Endothelial cell (in vitro differentiated cells): ENCODE data around the gene HLA-DMB. TPM values are rescaled to one million over a fixed set of nuclear protein-coding genes. Genes with fewer than 3 reads are reported as not detected.

Source experiments
- DNase-seq: peaks from one replicate; pipeline ENCODE4 v3.0.0; 2021; ENCODE audit warnings: low spot score
- H3K27ac Mint-ChIP-seq: one replicate; pipeline ENCODE4 v1.8.0; 2021; ENCODE audit warnings: mixed read lengths, inconsistent platforms; ENCODE audit not compliant: unreplicated experiment
- H3K27me3 Mint-ChIP-seq: one replicate; pipeline ENCODE4 v1.8.0; 2021; ENCODE audit warnings: mild to moderate bottlenecking, moderate library complexity, mixed read lengths, inconsistent platforms; ENCODE audit not compliant: unreplicated experiment
- H3K36me3 Mint-ChIP-seq: one replicate; pipeline ENCODE4 v1.8.0; 2021; ENCODE audit warnings: mild to moderate bottlenecking, low read depth, mixed read lengths, inconsistent platforms; ENCODE audit not compliant: unreplicated experiment
- H3K4me1 Mint-ChIP-seq: one replicate; pipeline ENCODE4 v1.8.0; 2021; ENCODE audit warnings: mild to moderate bottlenecking, mixed read lengths, inconsistent platforms; ENCODE audit not compliant: unreplicated experiment
- H3K4me3 Mint-ChIP-seq: one replicate; pipeline ENCODE4 v1.8.0; 2021; ENCODE audit warnings: mild to moderate bottlenecking, mixed read lengths, inconsistent platforms; ENCODE audit not compliant: unreplicated experiment
- H3K9me3 Mint-ChIP-seq: one replicate; pipeline ENCODE4 v1.8.0; 2021; ENCODE audit warnings: mixed read lengths, inconsistent platforms; ENCODE audit not compliant: unreplicated experiment
- CTCF ChIP-seq: fragments of 200-600 bp; sonication (generic); IDR thresholded peaks from one replicate; pipeline ENCODE4 v1.5.0; 2021; ENCODE audit warnings: antibody characterized with exemption; ENCODE audit not compliant: unreplicated experiment
- total RNA-seq: library from RNA; stranded (reverse); fragmentation: NEBNext Ultra II Directional; extraction: Animal tissue kit (Norgen Biotek cat#: 25700); gene quantifications from one replicate; pipeline ENCODE4 v1.2.1, GENCODE V29; 2021; ENCODE audit not compliant: unreplicated experiment

Gene HLA-DMB
- total RNA-seq, 1 donor from 2014 or later = 1.3 TPM

- Mint-ChIP-seq H3K27me3 (no peaks in the 10 kb centered on the region), H3K27ac (no peak overlapping the region), H3K4me1 (peaks cover 24% of the 10 kb centered on the region), H3K9me3 (no peaks in the 10 kb centered on the region), H3K4me3 (no peak overlapping the region), H3K36me3 (no peaks in the 10 kb centered on the region)
- no peak for DNase-seq
- TF ChIP-seq CTCF = no peak
Observed at GRCh38 chr6:32949113-32949512, 8.3 kb upstream of the HLA-DMB start.

GRCh38 chr6:32947552-32948465 is 7.0 kb upstream of the HLA-DMB start:
- no peaks in the 10 kb centered on the region for H3K27me3 Mint-ChIP-seq
- peaks cover 25% of the 10 kb centered on the region for H3K4me1 Mint-ChIP-seq
- no peaks in the 10 kb centered on the region for H3K36me3 Mint-ChIP-seq
- H3K27ac Mint-ChIP-seq = no peak overlapping the region
- peak; percentile 48 for DNase-seq
- no peak for TF ChIP-seq CTCF
- H3K9me3 Mint-ChIP-seq = no peaks in the 10 kb centered on the region
- H3K4me3 Mint-ChIP-seq = no peak overlapping the region

GRCh38 chr6:32946893-32947292 is 6.1 kb upstream of the HLA-DMB start:
- TF ChIP-seq CTCF = no peak
- no peak for DNase-seq
- no peaks in the 10 kb centered on the region for H3K27me3 Mint-ChIP-seq
- H3K4me3 Mint-ChIP-seq = no peak overlapping the region
- no peak overlapping the region for H3K27ac Mint-ChIP-seq
- H3K36me3 Mint-ChIP-seq = no peaks in the 10 kb centered on the region
- H3K4me1 Mint-ChIP-seq = peaks cover 18% of the 10 kb centered on the region
- no peaks in the 10 kb centered on the region for H3K9me3 Mint-ChIP-seq

GRCh38 chr6:32945953-32946352 is 5.1 kb upstream of the HLA-DMB start:
- Mint-ChIP-seq H3K4me1 (peaks cover 21% of the 10 kb centered on the region), H3K9me3 (no peaks in the 10 kb centered on the region), H3K36me3 (no peaks in the 10 kb centered on the region), H3K27ac (no peak overlapping the region), H3K27me3 (no peaks in the 10 kb centered on the region), H3K4me3 (no peak overlapping the region)
- no peak for TF ChIP-seq CTCF
- no peak for DNase-seq

GRCh38 chr6:32945108-32945760 is 4.4 kb upstream of the HLA-DMB start:
- H3K36me3 Mint-ChIP-seq = no peaks in the 10 kb centered on the region
- H3K27ac Mint-ChIP-seq = no peak overlapping the region
- H3K27me3 Mint-ChIP-seq = no peaks in the 10 kb centered on the region
- DNase-seq = no peak
- no peak for TF ChIP-seq CTCF
- peaks cover 21% of the 10 kb centered on the region for H3K4me1 Mint-ChIP-seq
- H3K9me3 Mint-ChIP-seq = no peaks in the 10 kb centered on the region
- H3K4me3 Mint-ChIP-seq = no peak overlapping the region
